Heart left ventricle (tissue), 13 donors: Measurements from ENCODE around the gene ACCS.

Source experiments
- POLR2A ChIP-seq, 2 donors: fragments of 450-650 bp; IDR thresholded peaks; one replicate each; pipeline ENCODE4 v1.6.1; 2017; ENCODE audit warnings: antibody characterized with exemption in 2 of 2, mild to moderate bottlenecking in 2 of 2, moderate library complexity in 2 of 2
- TF ChIP-seq, protein P1 (sequence below), 12 donors: fragments of 200-600 bp; sonication (generic) in 4 of 12; IDR thresholded peaks; one replicate each; pipeline versions ENCODE4 v1.5.0 to v1.8.0; 2018 to 2022; ENCODE audit warnings: antibody characterized with exemption in 12 of 12, mild to moderate bottlenecking in 5 of 12
- donor health status: ischemic (EF 13 %, LVEDD 7.1; RV severe dilation, severe dysfunction).
- donor health status: DM: no; HTN: yes; CAD: no.
- donor health status: DM: no; HTN: no; CAD: no.
- donor health status: ischemic (EF 25% LVEDD 6.9; RV normal size, moderate dysfunction).
- donor health status: ischemic (EF 25% LVEDD 5.7; RV mildly dilated, moderate dysfunction).
- donor health status: ischemic (EF 35%, LVEDD 5.7; RV mildly dilated, moderate dysfunction).
- donor health status: nonischemic (EF 11% LVEDD 7.7; RV severe dilation, severe dysfunction).
- donor health status: DM: yes; HTN: yes; CAD: no.
- donor health status: PGD.
- donor health status: ischemic (EF 29% LVEDD 5.4; RV normal size, mild dysfunction).
- donor health status: nonischemic (EF 23%, LVEDD 6.1; RV moderate dilation, normal function).

GRCh38 chr11:44097821-44098220 lies 31.8 kb downstream of the ACCS start:
- TF ChIP-seq, protein P1, sequence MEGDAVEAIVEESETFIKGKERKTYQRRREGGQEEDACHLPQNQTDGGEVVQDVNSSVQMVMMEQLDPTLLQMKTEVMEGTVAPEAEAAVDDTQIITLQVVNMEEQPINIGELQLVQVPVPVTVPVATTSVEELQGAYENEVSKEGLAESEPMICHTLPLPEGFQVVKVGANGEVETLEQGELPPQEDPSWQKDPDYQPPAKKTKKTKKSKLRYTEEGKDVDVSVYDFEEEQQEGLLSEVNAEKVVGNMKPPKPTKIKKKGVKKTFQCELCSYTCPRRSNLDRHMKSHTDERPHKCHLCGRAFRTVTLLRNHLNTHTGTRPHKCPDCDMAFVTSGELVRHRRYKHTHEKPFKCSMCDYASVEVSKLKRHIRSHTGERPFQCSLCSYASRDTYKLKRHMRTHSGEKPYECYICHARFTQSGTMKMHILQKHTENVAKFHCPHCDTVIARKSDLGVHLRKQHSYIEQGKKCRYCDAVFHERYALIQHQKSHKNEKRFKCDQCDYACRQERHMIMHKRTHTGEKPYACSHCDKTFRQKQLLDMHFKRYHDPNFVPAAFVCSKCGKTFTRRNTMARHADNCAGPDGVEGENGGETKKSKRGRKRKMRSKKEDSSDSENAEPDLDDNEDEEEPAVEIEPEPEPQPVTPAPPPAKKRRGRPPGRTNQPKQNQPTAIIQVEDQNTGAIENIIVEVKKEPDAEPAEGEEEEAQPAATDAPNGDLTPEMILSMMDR (IDR thresholded peaks at IDR 0.05): no peak
- TF ChIP-seq POLR2A (IDR thresholded peaks at IDR 0.05): no peak
